Prostate gland (tissue), 2 donors: Measurements from ENCODE around the gene CACNA1H.

Experiments
- CTCF ChIP-seq, 4 experiments: fragments of 200-600 bp in 2 of 4; fragments of 450-650 bp in 2 of 4; sonication (generic) in 2 of 4; IDR thresholded peaks; 1 replicate in 3 of 4; 2 replicates in 1 of 4; pipeline ENCODE4 v1.5.1; 2016 to 2019; ENCODE audit warnings: antibody characterized with exemption in 4 of 4, mild to moderate bottlenecking in 2 of 4, moderate library complexity in 2 of 4
- POLR2A ChIP-seq: fragments of 450-650 bp; IDR thresholded peaks from one replicate; pipeline ENCODE4 v1.6.1; 2016; ENCODE audit warnings: antibody characterized with exemption, mild to moderate bottlenecking

- TF ChIP-seq POLR2A (no peak), CTCF (IDR thresholded peaks at IDR 0.05) (no peak)
These were observed 105.3 kb downstream of the CACNA1H start for GRCh38 chr16:1258225-1258600.
